Measurements from ENCODE around the gene ABCB11.

DNA sequence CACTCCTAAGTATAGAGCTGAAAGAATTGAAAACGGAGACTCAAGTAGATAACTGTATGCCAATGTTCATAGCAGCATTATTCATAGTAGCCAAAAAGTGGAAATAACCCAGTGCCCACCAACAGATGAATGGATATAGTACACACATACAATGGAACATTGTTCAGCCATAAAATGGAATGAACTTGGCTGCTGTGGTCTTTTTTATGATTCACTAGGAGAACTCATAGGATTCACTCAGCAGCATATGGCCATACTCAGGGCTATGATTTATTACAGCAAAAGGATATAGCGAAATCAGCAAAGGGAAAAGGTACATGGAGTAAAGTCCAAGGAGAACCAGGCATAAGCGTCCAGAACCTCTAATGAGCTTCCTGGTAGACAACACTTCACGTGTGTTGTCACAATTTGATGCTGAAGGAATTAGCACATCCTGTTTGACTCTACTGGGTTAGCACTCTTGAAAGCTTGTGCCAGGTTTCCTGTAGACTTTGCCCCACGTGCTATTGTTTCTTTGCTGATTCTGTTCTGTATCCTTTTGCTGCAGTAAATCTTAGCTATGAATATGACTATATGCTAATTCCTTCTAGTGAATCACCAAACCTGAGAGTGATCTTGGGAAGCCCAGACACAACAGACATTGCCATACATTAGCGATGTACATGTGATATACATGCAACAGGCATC, 156.6 kb downstream of the ABCB11 start:
- TF ChIP-seq POLR2A (IDR thresholded peaks at IDR 0.05) (no peak), EP300 (IDR thresholded peaks at IDR 0.05) (no peak), POLR2AphosphoS5 (IDR thresholded peaks at IDR 0.05) (no peak)
- TF ChIP-seq, protein P1, sequence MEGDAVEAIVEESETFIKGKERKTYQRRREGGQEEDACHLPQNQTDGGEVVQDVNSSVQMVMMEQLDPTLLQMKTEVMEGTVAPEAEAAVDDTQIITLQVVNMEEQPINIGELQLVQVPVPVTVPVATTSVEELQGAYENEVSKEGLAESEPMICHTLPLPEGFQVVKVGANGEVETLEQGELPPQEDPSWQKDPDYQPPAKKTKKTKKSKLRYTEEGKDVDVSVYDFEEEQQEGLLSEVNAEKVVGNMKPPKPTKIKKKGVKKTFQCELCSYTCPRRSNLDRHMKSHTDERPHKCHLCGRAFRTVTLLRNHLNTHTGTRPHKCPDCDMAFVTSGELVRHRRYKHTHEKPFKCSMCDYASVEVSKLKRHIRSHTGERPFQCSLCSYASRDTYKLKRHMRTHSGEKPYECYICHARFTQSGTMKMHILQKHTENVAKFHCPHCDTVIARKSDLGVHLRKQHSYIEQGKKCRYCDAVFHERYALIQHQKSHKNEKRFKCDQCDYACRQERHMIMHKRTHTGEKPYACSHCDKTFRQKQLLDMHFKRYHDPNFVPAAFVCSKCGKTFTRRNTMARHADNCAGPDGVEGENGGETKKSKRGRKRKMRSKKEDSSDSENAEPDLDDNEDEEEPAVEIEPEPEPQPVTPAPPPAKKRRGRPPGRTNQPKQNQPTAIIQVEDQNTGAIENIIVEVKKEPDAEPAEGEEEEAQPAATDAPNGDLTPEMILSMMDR (IDR thresholded peaks at IDR 0.05), result no peak

All from stomach (tissue), 4 donors.